Stimulated activated CD4-positive, alpha-beta T cell treated with anti-CD3 and anti-CD28 coated beads, Interleukin-12 subunit alpha, Interleukin-12 subunit beta, amount 100 ng/mL, for 24 hours (primary cell): Measurements from ENCODE around the gene ANKMY1.

Experiments used
- DNase-seq, 2 experiments: peaks; one replicate each; pipeline ENCODE4 v3.0.0-alpha.2; 2020; ENCODE audit warnings: low read depth in 2 of 2

The ANKMY1 gene

GRCh38 chr2:240460253-240460711 is 97.5 kb downstream of the ANKMY1 start:
- no peak for DNase-seq

GRCh38 chr2:240459401-240460252 is 98.2 kb downstream of the ANKMY1 start:
- no peak for DNase-seq

DNA sequence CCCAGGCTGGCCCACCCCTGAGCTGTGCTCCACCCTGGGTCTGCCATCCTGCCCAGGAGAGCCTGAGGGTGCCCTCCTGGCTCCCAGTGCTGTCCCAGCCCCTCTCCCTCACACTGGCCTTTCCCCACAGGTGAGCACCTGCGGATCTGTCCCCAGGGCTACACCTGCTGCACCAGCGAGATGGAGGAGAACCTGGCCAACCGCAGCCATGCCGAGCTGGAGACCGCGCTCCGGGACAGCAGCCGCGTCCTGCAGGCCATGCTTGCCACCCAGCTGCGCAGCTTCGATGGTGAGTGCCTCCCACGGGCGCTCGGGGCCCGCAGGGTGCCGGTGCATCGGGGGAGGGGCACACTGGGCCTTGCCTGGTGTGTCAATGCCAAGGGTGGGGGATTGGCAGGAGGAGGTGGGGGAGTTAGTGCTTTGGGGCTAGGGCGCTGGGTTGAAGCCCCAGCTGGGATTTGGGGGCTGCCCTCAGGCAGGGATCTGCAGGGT is 98.8 kb downstream of the ANKMY1 start:
- no peak for DNase-seq

GRCh38 chr2:240458044-240458899 is 99.5 kb downstream of the ANKMY1 start:
- no peak for DNase-seq

DNA sequence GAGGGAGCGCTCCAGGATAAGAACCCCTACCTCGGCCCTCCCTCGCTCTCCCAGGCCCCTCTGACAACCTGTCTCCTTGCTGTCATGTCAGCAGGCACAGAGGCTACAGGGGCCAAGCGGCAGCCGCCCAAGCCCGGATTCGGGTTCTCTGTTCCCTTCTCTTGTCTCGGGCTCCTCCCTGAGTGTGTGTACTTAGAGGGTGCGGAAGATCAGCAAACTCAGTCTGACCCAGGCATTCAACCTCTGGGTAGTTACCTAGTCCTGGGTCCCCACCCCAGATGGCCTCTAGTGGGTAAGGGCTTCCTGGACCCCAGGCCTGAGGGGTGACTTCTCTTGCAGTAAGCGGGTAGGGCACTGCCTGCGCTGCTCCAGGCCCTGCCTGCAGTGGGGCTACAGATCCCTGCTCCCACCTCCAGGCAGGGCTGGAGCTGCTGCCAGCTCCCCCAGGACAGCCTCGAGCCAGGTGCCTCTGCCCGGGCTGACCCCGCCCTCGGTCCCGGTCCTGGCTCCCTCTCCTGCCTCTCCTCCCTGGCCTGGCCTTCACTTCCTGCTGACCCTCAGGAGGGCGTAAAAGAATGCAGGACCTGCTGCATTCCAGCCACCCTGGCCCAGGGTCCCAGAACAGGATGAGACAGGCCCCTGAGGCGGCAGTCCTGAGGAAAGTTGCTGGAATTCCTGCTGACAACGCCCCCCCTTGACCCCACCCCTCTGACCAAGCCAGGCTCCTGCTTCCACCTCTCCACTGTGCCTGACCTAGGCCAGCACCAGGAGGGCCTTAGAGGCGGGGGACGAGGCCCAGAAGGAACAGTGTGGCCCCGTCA is 100.4 kb downstream of the ANKMY1 start:
- DNase-seq: no peak

GRCh38 chr2:240456447-240457222 is 101.2 kb downstream of the ANKMY1 start:
- DNase-seq: no peak

- no peak for DNase-seq
Observed at GRCh38 chr2:240455647-240456446, 101.9 kb downstream of the ANKMY1 start.

GRCh38 chr2:240455272-240455646 is 102.5 kb downstream of the ANKMY1 start:
- DNase-seq: no peak

- no peak for DNase-seq
Observed at GRCh38 chr2:240454106-240454901, 103.5 kb downstream of the ANKMY1 start.

- no peak for DNase-seq
Observed at GRCh38 chr2:240453461-240454105, 104.2 kb downstream of the ANKMY1 start.

DNA sequence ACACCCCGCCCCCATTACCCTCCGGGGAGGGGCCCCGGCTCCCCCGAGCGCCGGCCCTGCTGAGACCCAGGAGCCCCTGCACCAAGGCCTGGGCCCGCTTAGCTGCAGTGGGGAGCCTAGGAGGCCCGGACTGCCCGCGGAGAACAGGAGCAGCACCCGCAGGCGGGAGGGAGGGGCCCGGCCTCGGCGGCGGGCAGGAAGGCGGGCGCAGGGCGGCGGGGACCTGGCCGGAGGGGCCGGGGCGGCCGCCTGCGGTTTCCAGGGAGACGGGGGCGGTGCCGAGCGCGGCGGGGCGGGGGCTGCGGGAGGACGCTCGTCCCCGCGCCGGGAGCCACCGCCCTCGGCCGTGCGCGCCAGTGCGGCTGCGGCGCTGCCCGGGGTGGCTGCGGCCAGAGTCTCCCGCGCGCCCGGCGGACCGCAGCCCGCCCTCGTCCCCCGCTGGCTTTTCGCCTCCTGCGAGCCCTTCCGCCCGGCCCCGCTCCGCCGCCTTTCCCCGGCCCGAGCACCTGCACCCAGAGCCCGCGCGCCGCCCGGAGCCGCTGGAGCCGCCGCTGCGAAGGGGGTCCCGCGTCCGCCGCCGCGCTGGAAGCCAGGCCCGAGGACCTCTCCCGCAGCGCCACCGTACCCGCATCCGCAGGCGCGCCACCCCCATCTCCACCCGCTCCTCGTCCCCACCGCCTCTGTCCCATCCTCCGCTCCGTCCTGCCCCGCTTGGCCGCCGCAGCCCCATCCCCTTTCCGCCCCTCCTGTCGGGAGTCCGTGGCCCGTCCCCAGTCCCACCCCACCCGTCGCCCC is 105.1 kb downstream of the ANKMY1 start:
- no peak for DNase-seq

GRCh38 chr2:240451791-240452461 is 105.9 kb downstream of the ANKMY1 start:
- DNase-seq: no peak

DNA sequence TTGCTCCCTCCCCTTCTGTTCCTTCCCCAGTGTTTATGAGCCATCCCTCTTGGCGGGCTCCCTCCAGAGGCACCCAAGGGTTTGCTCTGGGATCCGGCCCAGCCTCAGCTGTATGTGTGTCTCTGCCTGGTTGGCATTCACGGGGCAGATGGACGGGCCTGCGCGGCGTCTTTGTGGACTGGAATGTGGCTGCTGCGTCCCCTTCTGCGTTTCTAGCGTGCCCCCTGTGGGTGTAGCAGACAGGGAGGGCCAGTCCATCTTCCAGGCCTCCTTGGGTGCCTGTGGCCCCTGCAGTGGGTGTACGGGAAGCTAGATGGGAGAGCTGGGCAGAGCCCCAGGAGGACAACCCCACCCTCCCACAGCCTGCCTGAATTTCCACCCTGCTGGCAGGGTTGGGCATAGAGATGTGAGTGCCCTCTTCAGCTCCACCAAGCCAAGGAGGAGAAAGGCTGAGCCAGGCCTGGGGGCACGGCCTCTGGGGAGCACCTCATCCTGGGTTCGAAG is 106.6 kb downstream of the ANKMY1 start:
- no peak for DNase-seq

DNA sequence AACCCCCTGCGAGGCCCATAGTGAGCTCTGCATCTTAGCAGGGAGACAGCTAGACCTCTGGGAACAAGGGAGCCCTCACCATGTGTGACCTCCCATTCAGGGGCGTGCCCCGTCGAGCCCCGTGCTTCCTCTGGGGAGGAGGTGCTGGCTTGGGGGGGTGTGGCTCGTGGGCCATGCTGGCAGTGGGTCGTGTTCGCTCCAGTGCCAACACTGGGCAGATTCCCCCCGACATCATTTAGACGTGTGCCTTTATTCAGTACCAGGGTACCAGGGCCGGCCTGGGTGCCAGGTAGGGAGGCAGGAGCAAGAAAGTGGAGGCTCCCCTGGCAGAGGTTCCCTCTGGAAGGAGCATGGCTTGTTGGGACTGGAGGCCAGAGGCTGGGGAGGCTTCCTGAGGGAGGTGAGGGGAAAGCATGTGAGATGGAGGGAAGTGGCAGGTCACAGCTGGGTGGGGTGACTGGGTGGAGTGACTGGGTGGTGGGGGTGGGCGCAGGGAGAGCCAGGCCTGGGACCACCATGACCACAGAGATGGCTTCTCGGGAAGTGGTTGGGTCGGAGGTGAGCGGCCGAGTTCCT is 107.2 kb downstream of the ANKMY1 start:
- no peak for DNase-seq

DNA sequence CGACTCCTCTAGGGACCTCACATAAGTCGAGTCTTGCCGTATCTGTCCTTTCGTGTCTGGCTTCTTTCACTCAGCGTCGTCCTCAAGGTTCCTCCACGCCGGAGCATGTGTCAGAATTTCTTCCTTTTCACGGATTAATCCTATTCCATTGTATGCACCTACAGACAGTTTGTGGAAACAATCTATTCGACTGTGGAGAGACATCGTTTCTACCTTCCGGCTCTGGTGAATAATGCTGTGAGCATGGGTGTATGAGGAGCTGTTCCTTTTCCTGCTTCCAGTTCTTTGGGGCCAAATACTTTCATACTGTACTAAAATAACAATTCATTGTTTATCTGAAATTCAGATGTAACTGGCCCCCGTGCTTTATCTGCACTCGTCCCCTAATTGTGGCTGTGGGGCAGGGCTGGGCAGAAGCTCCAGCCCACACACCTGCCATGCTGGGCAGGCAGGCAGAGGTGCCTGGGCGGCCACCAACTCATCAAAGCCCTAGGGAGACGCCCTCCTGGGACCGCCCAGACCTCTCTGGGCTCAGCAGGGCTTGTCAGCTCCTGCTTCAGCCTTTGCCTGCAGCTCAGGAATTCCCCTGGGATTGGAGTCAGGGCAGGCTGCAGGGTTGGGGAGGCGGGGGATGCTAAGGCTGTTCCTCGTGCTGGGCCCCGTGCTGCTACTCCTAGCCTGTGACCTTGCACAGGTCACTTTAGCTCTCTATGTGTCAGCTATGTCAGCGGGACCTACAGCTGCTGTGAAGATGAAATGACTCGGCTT is 107.8 kb downstream of the ANKMY1 start:
- no peak for DNase-seq
